ENCODE results near the gene EPHB1. TPM values are rescaled to one million over a fixed set of nuclear protein-coding genes. Genes with fewer than 3 reads are reported as not detected.

The EPHB1 gene
- total RNA-seq, 1 donor from 2014 or later: 17.4 TPM

- DNase-seq (ENCODE audit: low read depth): no peak
These were observed 54.5 kb downstream of the EPHB1 start for GRCh38 chr3:134849561-134849960.

- DNase-seq (ENCODE audit: low read depth): no peak
These were observed 55.7 kb downstream of the EPHB1 start for GRCh38 chr3:134850761-134851160.

GRCh38 chr3:134852132-134852531 lies 57.1 kb downstream of the EPHB1 start:
- no peak for DNase-seq (ENCODE audit: low read depth)

GRCh38 chr3:134852893-134853351 lies 57.9 kb downstream of the EPHB1 start:
- no peak for DNase-seq (ENCODE audit: low read depth)

GRCh38 chr3:134854254-134854653 lies 59.2 kb downstream of the EPHB1 start:
- no peak for DNase-seq (ENCODE audit: low read depth)

- no peak for DNase-seq (ENCODE audit: low read depth)
These were observed 62.3 kb downstream of the EPHB1 start for GRCh38 chr3:134857356-134857755.

GRCh38 chr3:134857776-134858362 lies 62.8 kb downstream of the EPHB1 start:
- peak; percentile 79 for DNase-seq (ENCODE audit: low read depth)

- DNase-seq (ENCODE audit: low read depth): no peak
These were observed 63.5 kb downstream of the EPHB1 start for GRCh38 chr3:134858441-134859035.

- no peak for DNase-seq (ENCODE audit: low read depth)
These were observed 64.3 kb downstream of the EPHB1 start for GRCh38 chr3:134859341-134859740.

GRCh38 chr3:134860141-134860540 lies 65.1 kb downstream of the EPHB1 start:
- DNase-seq (ENCODE audit: low read depth): no peak

GRCh38 chr3:134863915-134864314 lies 68.9 kb downstream of the EPHB1 start:
- no peak for DNase-seq (ENCODE audit: low read depth)

GRCh38 chr3:134864636-134865035 lies 69.6 kb downstream of the EPHB1 start:
- DNase-seq (ENCODE audit: low read depth): no peak

GRCh38 chr3:134867277-134867676 lies 72.2 kb downstream of the EPHB1 start:
- DNase-seq (ENCODE audit: low read depth): no peak

- no peak for DNase-seq (ENCODE audit: low read depth)
These were observed 74.2 kb downstream of the EPHB1 start for GRCh38 chr3:134869153-134869726.

GRCh38 chr3:134871818-134872217 lies 76.8 kb downstream of the EPHB1 start:
- no peak for DNase-seq (ENCODE audit: low read depth)

GRCh38 chr3:134872440-134873388 lies 77.7 kb downstream of the EPHB1 start:
- DNase-seq (ENCODE audit: low read depth): no peak

- DNase-seq (ENCODE audit: low read depth): no peak
These were observed 78.7 kb downstream of the EPHB1 start for GRCh38 chr3:134873789-134874188.

- peak; percentile 78 for DNase-seq (ENCODE audit: low read depth)
These were observed 79.8 kb downstream of the EPHB1 start for GRCh38 chr3:134874737-134875413.

- DNase-seq (ENCODE audit: low read depth): no peak
These were observed 81.8 kb downstream of the EPHB1 start for GRCh38 chr3:134876836-134877235.

- DNase-seq (ENCODE audit: low read depth): no peak
These were observed 82.7 kb downstream of the EPHB1 start for GRCh38 chr3:134877788-134878187.

GRCh38 chr3:134879990-134880389 lies 84.9 kb downstream of the EPHB1 start:
- peak; percentile 66 for DNase-seq (ENCODE audit: low read depth)

- no peak for DNase-seq (ENCODE audit: low read depth)
These were observed 85.4 kb downstream of the EPHB1 start for GRCh38 chr3:134880431-134880830.
